Upper lobe of left lung (tissue), 6 donors: Measurements from ENCODE around the gene PRLR. TPM values are rescaled to one million over a fixed set of nuclear protein-coding genes. Genes with fewer than 3 reads are reported as not detected.
A peak's percentile ranks its signal among the peaks of the same experiment; 100 is the strongest.

ENCODE experiments used
- ATAC-seq, 2 donors: fragments of 200-7000 bp; cut with Tn5 transposase; one replicate each; pipeline ENCODE4 v1.9.1; 2022; ENCODE audit warnings: mild to moderate bottlenecking in 2 of 2, moderate library complexity in 2 of 2; ENCODE audit not compliant: low FRiP score in 2 of 2
- DNase-seq, 2 donors: peaks; one replicate each; pipeline ENCODE4 v3.0.0-alpha.2; 2019 to 2020
- H3K27ac ChIP-seq, 4 donors: fragments of 200-600 bp; sonication (generic); one replicate each; pipeline ENCODE4 v1.5.1; 2016 to 2019
- H3K27me3 ChIP-seq, 4 donors: fragments of 200-600 bp; sonication (generic); one replicate each; pipeline ENCODE4 v1.5.1; 2017 to 2019
- H3K36me3 ChIP-seq, 4 donors: fragments of 200-600 bp; sonication (generic); one replicate each; pipeline ENCODE4 v1.5.1; 2016 to 2019
- H3K4me1 ChIP-seq, 4 donors: fragments of 200-600 bp; sonication (generic); one replicate each; pipeline ENCODE4 v1.5.1; 2018 to 2019
- H3K4me3 ChIP-seq, 4 donors: fragments of 200-600 bp; sonication (generic); one replicate each; pipeline ENCODE4 v1.5.1; 2017 to 2019; ENCODE audit warnings: mild to moderate bottlenecking in 2 of 4, moderate library complexity in 1 of 4
- H3K9me3 ChIP-seq, 4 donors: fragments of 200-600 bp; sonication (generic); one replicate each; pipeline ENCODE4 v1.5.1; 2018 to 2019
- EP300 ChIP-seq, 4 donors: sonication (generic); formaldehyde crosslinking; IDR thresholded peaks; one replicate each; pipeline ENCODE4 v1.5.1; 2017; ENCODE audit warnings: antibody characterized with exemption in 4 of 4, control low read depth in 2 of 4
- POLR2A ChIP-seq, 4 donors: fragments of 450-650 bp; IDR thresholded peaks; one replicate each; pipeline ENCODE4 v1.5.1; 2016 to 2017; ENCODE audit warnings: antibody characterized with exemption in 4 of 4, mild to moderate bottlenecking in 2 of 4
- POLR2AphosphoS5 ChIP-seq, 2 donors: sonication (generic); formaldehyde crosslinking; IDR thresholded peaks; one replicate each; pipeline ENCODE4 v1.5.1; 2017; ENCODE audit warnings: antibody characterized with exemption in 2 of 2
- WGBS, 2 donors: methylation state at CpG; one replicate each; pipeline ENCODE4 v1.1.5; 2017 to 2018; 5-methylcytosine and 5-hydroxymethylcytosine counted together
- total RNA-seq, 6 donors: library from RNA; depleted of rRNA in 4 of 6; stranded (reverse); fragments of >200 nt in 4 of 6; gene quantifications; one replicate each; pipeline versions ENCODE4 v1.1.0 to v1.2.1, GENCODE V29; 2016 to 2021
- TF ChIP-seq, protein P1 (sequence below), 6 experiments: fragments of 450-650 bp in 4 of 6; fragments of 200-600 bp in 2 of 6; sonication (generic) in 2 of 6; IDR thresholded peaks; one replicate each; pipeline ENCODE4 v1.5.1; 2016 to 2019; ENCODE audit warnings: antibody characterized with exemption in 6 of 6
- donor health status: DM: no; HTN: no; CAD: no; lungs with moderate emphysema.
- donor health status: DM: no; HTN: yes; CAD: no; lungs with severe emphysema.

Gene PRLR
- total RNA-seq, 6 donors from 2014 or later, result 0.49 to 3.6 (median 1.8) TPM; not detected in 1

- H3K36me3 ChIP-seq, result no peaks in the 10 kb centered on the region
- ATAC-seq (no peak), DNase-seq (no peak)
- no peak overlapping the region for H3K4me3 ChIP-seq
- 81 to 85% methylated on average over 7 of the region's 7 CpGs for WGBS, 2 donors
- no peak overlapping the region for H3K27ac ChIP-seq
- H3K4me1 ChIP-seq, result peaks cover 3 to 28% (median 17%) of the 10 kb centered on the region in 4 donors
- H3K27me3 ChIP-seq, result no peaks in the 10 kb centered on the region
- no peaks in the 10 kb centered on the region for H3K9me3 ChIP-seq
- TF ChIP-seq EP300 (IDR thresholded peaks at IDR 0.05), result no peak
- no peak for TF ChIP-seq POLR2A (IDR thresholded peaks at IDR 0.05)
- TF ChIP-seq, protein P1, sequence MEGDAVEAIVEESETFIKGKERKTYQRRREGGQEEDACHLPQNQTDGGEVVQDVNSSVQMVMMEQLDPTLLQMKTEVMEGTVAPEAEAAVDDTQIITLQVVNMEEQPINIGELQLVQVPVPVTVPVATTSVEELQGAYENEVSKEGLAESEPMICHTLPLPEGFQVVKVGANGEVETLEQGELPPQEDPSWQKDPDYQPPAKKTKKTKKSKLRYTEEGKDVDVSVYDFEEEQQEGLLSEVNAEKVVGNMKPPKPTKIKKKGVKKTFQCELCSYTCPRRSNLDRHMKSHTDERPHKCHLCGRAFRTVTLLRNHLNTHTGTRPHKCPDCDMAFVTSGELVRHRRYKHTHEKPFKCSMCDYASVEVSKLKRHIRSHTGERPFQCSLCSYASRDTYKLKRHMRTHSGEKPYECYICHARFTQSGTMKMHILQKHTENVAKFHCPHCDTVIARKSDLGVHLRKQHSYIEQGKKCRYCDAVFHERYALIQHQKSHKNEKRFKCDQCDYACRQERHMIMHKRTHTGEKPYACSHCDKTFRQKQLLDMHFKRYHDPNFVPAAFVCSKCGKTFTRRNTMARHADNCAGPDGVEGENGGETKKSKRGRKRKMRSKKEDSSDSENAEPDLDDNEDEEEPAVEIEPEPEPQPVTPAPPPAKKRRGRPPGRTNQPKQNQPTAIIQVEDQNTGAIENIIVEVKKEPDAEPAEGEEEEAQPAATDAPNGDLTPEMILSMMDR (IDR thresholded peaks at IDR 0.05), result no peak
- no peak for TF ChIP-seq POLR2AphosphoS5 (IDR thresholded peaks at IDR 0.05)
Measured at GRCh38 chr5:35161652-35162273, 68.5 kb downstream of the PRLR start.

DNA sequence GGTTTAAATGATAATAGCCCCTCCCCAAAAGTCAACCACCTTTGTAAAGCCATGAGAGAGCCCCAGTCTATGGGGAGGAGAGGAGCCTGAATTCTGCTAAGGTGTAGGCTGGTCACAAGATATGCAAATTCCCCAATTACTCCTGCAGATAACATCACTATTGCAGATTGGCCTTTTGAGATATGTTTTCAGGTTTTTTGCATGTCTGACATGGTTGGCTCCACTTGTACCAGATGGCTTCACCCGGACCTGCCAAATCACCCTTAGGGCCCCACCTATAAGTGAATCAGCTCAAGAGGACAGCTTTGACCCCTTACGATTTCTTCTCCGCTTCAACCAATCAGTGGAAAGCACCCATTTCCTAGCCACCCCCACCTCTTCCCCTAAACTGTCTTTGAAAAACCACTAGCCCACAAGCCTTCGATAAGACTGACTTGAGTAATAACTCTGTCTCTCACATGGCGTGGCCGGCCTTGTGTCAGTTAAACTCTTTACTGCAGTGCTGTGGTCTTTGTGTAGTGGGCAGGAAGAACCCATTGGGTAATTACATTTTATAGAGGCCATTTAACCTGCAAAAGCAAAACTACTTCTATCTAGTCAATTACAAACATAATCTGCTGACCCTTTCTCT, 69.7 kb downstream of the PRLR start:
- TF ChIP-seq EP300 (IDR thresholded peaks at IDR 0.05), result no peak
- no peak for TF ChIP-seq POLR2A (IDR thresholded peaks at IDR 0.05)
- TF ChIP-seq POLR2AphosphoS5 (IDR thresholded peaks at IDR 0.05), result no peak
- TF ChIP-seq, protein P1 (IDR thresholded peaks at IDR 0.05), result no peak
- Histone ChIP-seq H3K27ac (no peak overlapping the region), H3K4me3 (no peak overlapping the region)

DNA sequence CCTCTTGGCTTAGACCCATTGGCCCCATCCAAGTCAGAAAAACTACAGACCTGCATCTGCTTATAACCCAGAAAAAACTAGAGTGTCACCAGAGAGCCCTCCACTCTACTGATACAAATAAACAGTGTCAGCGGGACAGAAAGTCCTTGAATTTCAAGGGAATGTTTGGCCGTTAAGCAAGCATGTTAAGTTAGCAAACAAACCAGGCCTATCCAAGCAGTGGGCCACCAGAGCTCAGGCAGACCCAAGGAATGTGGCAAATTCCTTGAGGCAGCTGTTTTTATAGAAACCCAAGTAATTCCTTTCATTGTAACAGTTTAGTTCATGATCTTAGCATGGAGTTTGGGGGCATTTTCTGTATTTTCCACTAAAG, 70.9 kb downstream of the PRLR start:
- WGBS, 2 donors, result 46 to 51% methylated on average over 2 of the region's 2 CpGs

More for the DNA sequence above, 69.7 kb downstream of the PRLR start:
- WGBS, 2 donors, result 84 to 89% methylated on average over 6 of the region's 6 CpGs
- ATAC-seq (no peak), DNase-seq (no peak)
- Histone ChIP-seq H3K27me3 (no peaks in the 10 kb centered on the region), H3K4me1 (peaks cover 3 to 28% (median 17%) of the 10 kb centered on the region in 4 donors), H3K36me3 (no peaks in the 10 kb centered on the region), H3K9me3 (no peaks in the 10 kb centered on the region)

GRCh38 chr5:35158622-35159369, 71.5 kb downstream of the PRLR start:
- peak overlapping the region in 1 of 4 donors; percentile 37 for H3K27ac ChIP-seq
- H3K9me3 ChIP-seq, result no peaks in the 10 kb centered on the region
- H3K4me1 ChIP-seq, result peaks cover 3 to 28% (median 17%) of the 10 kb centered on the region in 4 donors
- H3K27me3 ChIP-seq, result no peaks in the 10 kb centered on the region
- WGBS, 2 donors, result 40 to 47% methylated on average over 7 of the region's 7 CpGs
- DNase-seq, result no peak
- H3K4me3 ChIP-seq, result no peak overlapping the region
- TF ChIP-seq, protein P1 (IDR thresholded peaks at IDR 0.05), result no peak
- TF ChIP-seq POLR2A (IDR thresholded peaks at IDR 0.05) (no peak), POLR2AphosphoS5 (IDR thresholded peaks at IDR 0.05) (no peak), EP300 (IDR thresholded peaks at IDR 0.05) (no peak)
- ATAC-seq, result no peak
- no peaks in the 10 kb centered on the region for H3K36me3 ChIP-seq

More for the DNA sequence above, 70.9 kb downstream of the PRLR start:
- no peaks in the 10 kb centered on the region for H3K27me3 ChIP-seq
- no peaks in the 10 kb centered on the region for H3K9me3 ChIP-seq
- no peak overlapping the region for H3K4me3 ChIP-seq
- H3K36me3 ChIP-seq, result no peaks in the 10 kb centered on the region
- DNase-seq, result peak in 1 of 2 donors; percentile 66
- peak overlapping the region in 1 of 4 donors; percentile 37 for H3K27ac ChIP-seq
- peak; percentile 66 to 90 for ATAC-seq
- TF ChIP-seq EP300 (IDR thresholded peaks at IDR 0.05) (peak in 2 of 4 donors; percentile 19 to 60), POLR2AphosphoS5 (IDR thresholded peaks at IDR 0.05) (peak in 1 of 2 donors; percentile 57), POLR2A (IDR thresholded peaks at IDR 0.05) (no peak)
- TF ChIP-seq, protein P1 (IDR thresholded peaks at IDR 0.05), result no peak
- peaks cover 3 to 28% (median 17%) of the 10 kb centered on the region in 4 donors for H3K4me1 ChIP-seq
